GM18519 (cell line): Measurements from ENCODE around the gene AMBRA1.

Experiments
- ATAC-seq: cut with Tn5 transposase; IDR thresholded peaks from one replicate; pipeline ENCODE4 v1.9.1; 2021; ENCODE audit warnings: mild to moderate bottlenecking, moderate library complexity; ENCODE audit not compliant: unreplicated experiment, low FRiP score

AMBRA1 gene

GRCh38 chr11:46540807-46541206 lies 53.0 kb downstream of the AMBRA1 start:
- no peak for ATAC-seq

DNA sequence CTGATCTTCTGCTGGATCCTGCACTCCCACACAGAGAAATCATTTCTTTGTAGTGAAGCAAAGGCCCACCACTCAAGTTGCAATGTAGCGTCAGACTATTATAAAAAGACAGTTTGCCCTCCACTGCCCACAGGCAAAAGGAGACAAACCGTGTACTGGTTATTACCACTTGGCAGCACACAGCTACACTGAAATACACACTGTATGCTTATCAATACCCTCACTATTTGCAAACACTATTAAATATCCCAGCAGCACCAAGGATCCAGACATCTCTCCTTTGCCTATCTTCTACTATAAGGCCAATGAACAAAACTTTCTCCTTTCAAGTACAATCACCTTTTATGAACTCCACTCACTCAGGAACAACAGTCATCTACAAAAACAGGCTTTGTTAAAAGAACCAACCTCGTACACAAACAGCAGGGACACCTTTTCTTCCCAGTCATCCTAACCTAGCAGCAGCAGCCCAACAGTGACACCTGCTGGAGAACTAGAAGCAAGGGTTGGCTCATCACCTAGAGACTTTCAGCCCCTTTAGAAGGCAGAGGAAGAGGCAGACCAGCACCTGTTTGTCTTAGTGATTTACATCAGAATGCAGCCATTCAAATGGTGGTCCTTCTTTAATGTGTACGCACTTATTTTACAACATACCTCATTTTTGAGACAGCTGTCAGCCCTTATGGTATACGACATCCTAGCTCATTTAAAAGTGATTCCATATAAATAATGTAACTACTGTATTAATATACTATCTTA lies 56.1 kb downstream of the AMBRA1 start:
- ATAC-seq: no peak

DNA sequence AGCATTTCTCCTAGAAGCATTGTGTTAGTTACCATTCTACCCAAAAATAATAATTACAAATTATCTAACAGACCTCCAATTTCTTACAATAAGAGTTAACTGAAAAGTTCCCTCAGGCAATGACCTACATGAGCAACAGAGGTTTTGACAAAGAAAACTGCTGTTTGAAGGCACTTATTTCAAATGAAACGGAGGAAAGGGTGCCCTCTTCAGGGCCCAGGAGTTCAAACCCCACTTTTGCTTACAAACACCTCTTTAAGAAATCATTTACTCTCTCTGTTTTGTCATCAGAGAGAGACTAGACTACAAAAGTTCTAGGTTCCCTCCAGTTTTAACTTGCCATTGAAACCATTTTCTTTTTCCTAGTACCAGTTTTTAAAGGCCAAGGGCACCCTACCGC lies 56.7 kb downstream of the AMBRA1 start:
- ATAC-seq: no peak

DNA sequence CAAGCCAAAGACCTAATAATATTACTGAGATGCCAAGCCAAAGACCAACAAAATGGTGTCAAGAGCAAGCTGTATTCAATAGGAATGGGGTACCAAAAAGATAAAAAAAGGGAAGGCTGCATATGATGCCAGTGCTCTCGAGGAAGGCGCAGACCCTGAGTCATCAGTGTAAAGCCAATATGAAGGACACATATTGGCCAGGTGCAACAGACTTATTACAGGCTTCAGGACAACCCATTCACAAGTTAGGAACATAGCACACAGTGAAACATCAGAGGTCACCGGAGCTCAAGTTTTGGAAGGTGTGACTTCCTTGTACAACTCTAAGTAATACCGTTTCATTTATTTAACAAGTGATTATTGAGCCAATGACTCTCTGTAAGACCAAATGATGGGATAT lies 58.1 kb downstream of the AMBRA1 start:
- ATAC-seq: no peak

GRCh38 chr11:46534711-46535110 lies 59.1 kb downstream of the AMBRA1 start:
- no peak for ATAC-seq

- ATAC-seq: no peak
These were observed 60.3 kb downstream of the AMBRA1 start for GRCh38 chr11:46533396-46534100.

- no peak for ATAC-seq
These were observed 63.8 kb downstream of the AMBRA1 start for GRCh38 chr11:46529928-46530574.

GRCh38 chr11:46529095-46529905 lies 64.5 kb downstream of the AMBRA1 start:
- no peak for ATAC-seq

GRCh38 chr11:46528445-46529094 lies 65.3 kb downstream of the AMBRA1 start:
- ATAC-seq: no peak

- ATAC-seq: no peak
These were observed 66.2 kb downstream of the AMBRA1 start for GRCh38 chr11:46527591-46528130.

- ATAC-seq: no peak
These were observed 67.3 kb downstream of the AMBRA1 start for GRCh38 chr11:46526216-46527215.

DNA sequence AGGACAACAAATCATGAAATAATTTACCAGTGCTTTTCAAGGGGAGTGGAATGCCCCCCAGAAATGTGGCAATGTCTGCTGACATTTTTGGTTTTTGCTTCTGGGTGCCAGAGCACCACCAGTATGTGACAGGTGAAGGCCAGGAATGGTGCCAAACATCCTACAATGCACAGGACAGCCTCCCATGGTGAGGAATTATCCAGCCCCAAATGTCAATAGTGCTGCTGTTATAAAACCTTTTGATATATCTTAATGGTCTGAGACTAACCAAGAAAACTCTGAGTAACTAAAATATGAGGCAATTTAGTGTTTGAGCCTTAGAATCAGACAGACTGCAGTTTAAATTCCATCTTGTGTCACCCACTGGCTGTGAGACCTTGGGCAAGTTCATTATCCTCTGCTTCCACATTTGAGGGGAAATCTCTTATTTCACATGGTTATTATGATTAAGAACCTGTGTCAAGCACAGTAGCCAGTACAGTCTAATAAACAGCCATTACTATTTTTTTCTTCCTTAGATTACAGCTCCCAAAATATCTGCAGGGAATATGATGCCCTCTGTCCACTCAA lies 69.5 kb downstream of the AMBRA1 start:
- ATAC-seq: no peak

DNA sequence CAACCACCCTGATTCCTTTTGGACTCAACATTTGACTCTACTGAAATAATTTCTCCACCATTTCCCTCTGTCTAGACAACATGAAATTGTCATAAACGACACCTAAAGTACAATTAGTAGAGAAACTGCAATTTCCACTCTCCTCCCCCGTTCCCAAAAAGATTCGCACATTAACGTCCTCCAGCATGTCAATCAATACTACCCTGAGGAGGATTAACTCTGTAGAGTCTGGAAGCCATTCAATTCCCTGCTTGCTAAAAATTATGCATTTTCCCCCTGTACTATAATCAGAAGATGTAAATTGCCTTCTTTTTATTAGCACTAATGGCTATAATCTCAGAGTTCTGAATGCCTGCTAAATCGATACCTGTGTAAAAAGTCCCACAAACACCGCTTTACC lies 70.5 kb downstream of the AMBRA1 start:
- ATAC-seq: no peak

- no peak for ATAC-seq
These were observed 71.0 kb downstream of the AMBRA1 start for GRCh38 chr11:46522682-46523281.

DNA sequence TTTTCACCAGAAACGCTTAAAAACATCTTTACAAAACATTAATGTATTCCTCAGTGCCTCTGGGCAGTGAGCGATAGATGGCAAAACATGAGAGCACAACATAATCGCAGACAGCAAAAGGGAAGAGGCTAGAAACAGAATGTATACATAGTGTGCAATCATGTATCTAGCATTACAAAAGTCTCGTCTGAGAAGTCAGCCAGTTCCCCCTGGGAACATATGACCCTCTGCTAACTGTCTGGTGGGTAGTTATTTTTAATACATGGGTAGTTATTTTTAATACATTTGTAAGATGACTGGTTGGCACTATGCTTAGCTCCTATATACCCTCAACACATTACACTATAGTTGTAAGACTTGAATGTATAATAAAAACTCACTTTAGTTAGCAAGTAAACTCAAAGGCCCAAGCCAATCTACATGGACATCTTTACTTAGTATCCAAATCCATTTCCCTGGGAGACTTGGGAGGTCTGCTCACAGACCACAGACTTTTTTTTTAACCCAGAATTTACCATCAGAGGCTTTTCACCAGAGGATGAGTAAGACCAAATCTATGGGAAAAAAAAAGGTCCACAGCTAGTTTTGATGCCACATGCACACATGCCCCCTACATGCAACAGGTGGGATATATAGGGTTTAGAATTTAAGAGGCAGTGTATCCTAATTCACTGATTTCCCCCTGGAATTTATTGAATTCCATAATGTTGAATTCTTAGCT lies 71.7 kb downstream of the AMBRA1 start:
- no peak for ATAC-seq

- no peak for ATAC-seq
These were observed 72.7 kb downstream of the AMBRA1 start for GRCh38 chr11:46520971-46521745.

- ATAC-seq: no peak
These were observed 74.5 kb downstream of the AMBRA1 start for GRCh38 chr11:46519351-46519750.
